ENCODE data around the gene SPON2.

SPON2 gene

DNA sequence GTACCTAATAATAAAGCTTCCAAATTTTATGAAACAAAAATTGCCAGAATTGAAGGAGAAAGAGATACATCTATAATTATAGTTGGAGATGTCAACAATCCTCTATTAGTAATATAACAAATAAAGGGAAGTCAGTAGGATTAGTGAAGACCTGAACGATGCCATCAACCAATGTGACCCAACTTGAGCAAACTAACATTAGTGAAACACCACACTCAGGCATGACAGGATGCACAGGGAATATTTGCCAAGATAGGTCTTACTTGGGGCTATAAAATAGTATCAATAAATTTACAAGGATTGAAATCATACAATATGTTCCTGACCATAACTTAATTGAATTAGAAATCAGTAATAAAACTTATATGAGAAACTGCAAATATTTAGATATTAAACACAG, 12.0 kb downstream of the SPON2 start:
- no peak overlapping the region for H3K4me3 ChIP-seq
- no peaks in the 10 kb centered on the region for H3K27me3 ChIP-seq
- DNase-seq, result no peak
- peaks cover 0 to 8% (median 0%) of the 10 kb centered on the region in 3 donors for H3K9me3 ChIP-seq
- H3K36me3 ChIP-seq, result no peaks in the 10 kb centered on the region
- peaks cover 0 to 4% (median 2%) of the 10 kb centered on the region in 4 donors for H3K4me1 ChIP-seq
- intact Hi-C loops (cut with DNase I; ENCODE audit: low total_unique reads), result loop anchor here (10.0 kb wide), 1 partner anchor 184 kb away; the partner anchor contains the start of gene UVSSA
- H3K27ac ChIP-seq, result no peak overlapping the region
- TF ChIP-seq, protein P1, sequence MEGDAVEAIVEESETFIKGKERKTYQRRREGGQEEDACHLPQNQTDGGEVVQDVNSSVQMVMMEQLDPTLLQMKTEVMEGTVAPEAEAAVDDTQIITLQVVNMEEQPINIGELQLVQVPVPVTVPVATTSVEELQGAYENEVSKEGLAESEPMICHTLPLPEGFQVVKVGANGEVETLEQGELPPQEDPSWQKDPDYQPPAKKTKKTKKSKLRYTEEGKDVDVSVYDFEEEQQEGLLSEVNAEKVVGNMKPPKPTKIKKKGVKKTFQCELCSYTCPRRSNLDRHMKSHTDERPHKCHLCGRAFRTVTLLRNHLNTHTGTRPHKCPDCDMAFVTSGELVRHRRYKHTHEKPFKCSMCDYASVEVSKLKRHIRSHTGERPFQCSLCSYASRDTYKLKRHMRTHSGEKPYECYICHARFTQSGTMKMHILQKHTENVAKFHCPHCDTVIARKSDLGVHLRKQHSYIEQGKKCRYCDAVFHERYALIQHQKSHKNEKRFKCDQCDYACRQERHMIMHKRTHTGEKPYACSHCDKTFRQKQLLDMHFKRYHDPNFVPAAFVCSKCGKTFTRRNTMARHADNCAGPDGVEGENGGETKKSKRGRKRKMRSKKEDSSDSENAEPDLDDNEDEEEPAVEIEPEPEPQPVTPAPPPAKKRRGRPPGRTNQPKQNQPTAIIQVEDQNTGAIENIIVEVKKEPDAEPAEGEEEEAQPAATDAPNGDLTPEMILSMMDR (IDR thresholded peaks at IDR 0.05), result no peak

DNA sequence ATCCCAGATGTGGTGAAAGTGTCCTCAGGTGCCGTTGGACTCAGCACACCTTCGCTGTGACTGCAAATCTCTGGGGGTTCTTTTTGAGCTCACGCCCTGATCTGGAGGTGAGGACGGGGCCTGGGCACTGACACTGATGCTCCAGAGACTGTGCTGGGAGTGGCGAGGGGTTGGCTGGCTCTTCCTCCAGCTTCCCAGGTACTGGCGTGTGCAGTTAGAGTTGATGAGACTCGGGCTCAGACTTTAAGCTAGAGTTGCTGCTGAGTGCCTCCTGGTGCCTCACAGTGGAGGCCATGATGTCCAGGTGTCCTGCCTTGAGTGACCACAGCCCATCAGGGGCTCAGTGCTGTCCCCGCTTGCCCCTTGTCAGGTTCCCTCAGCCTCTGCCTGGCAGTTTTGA, 16.3 kb downstream of the SPON2 start:
- TF ChIP-seq, protein P1 (IDR thresholded peaks at IDR 0.05), result no peak
- H3K4me3 ChIP-seq, result no peak overlapping the region
- no peaks in the 10 kb centered on the region for H3K27me3 ChIP-seq
- H3K4me1 ChIP-seq, result peaks cover 0 to 22% (median 15%) of the 10 kb centered on the region in 4 donors
- H3K36me3 ChIP-seq, result no peaks in the 10 kb centered on the region
- H3K27ac ChIP-seq, result peak overlapping the region; percentile 78 to 89
- no peak for DNase-seq
- peaks cover 0 to 8% (median 0%) of the 10 kb centered on the region in 3 donors for H3K9me3 ChIP-seq
- intact Hi-C loops (cut with DNase I; ENCODE audit: low total_unique reads), result no loop called here

DNA sequence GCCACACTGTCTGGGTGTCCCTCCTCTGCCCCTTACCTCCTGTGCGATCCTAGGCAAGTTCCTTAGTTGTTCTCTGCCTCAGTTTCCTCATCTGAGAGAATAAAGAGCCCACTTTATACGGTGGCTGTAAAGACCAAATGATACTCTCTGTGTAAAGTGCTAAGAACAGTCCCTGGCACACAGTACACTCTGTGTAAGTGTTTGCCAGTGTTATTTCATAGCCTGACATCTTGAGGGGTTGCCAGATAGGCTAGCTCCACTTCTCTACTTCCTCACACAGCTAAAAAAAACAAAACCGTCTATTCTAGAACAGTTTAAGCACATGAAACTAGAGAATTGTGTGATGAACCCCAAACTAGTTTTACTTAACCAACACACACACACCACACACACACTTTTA, 17.1 kb downstream of the SPON2 start:
- Histone ChIP-seq H3K27me3 (no peaks in the 10 kb centered on the region), H3K36me3 (no peaks in the 10 kb centered on the region), H3K27ac (peak overlapping the region; percentile 78 to 89), H3K4me3 (peak overlapping the region; percentile 41), H3K4me1 (peaks cover 0 to 22% (median 15%) of the 10 kb centered on the region in 4 donors), H3K9me3 (peaks cover 0 to 8% (median 0%) of the 10 kb centered on the region in 3 donors)
- intact Hi-C loops (cut with DNase I; ENCODE audit: low total_unique reads), result no loop called here
- TF ChIP-seq, protein P1 (IDR thresholded peaks at IDR 0.05), result no peak
- DNase-seq, result no peak

DNA sequence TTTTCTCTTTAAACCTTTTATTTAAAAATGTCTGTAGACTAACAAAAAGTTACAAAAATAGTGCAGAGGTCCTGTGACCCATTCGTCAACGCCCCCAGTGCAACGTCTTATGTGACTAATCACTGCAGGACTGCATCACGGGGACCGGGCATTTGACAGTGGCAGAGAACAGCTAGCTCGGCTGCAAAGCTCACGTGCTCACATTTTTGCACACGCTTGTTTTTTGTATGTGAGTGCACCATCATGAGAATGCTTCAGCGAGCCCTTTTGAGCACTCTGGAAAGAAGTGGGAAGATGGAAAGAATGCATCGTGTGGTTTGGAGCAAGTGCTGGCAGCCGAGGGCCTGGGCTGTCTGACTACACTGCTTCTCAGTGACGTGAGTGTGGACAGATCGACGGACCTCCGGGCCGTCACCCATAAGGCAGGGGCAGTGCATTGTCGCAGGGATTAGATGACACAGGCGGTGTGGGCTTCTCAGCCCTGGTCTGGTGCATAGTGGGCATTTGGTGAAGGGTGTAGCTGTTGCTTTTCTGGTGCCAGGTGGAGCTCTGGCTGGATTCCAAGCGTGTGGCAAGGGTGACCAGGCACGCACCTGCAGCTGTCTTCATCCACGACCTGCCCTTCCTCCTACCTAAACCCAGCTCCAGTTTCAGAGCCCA, 17.7 kb downstream of the SPON2 start:
- Histone ChIP-seq H3K27ac (peak overlapping the region; percentile 78 to 89), H3K9me3 (peaks cover 0 to 8% (median 0%) of the 10 kb centered on the region in 3 donors), H3K4me1 (peaks cover 0 to 22% (median 15%) of the 10 kb centered on the region in 4 donors), H3K36me3 (no peaks in the 10 kb centered on the region), H3K4me3 (peak overlapping the region; percentile 41), H3K27me3 (no peaks in the 10 kb centered on the region)
- DNase-seq, result peak; percentile 82 to 95
- TF ChIP-seq, protein P1 (IDR thresholded peaks at IDR 0.05), result no peak
- intact Hi-C loops (cut with DNase I; ENCODE audit: low total_unique reads), result no loop called here

DNA sequence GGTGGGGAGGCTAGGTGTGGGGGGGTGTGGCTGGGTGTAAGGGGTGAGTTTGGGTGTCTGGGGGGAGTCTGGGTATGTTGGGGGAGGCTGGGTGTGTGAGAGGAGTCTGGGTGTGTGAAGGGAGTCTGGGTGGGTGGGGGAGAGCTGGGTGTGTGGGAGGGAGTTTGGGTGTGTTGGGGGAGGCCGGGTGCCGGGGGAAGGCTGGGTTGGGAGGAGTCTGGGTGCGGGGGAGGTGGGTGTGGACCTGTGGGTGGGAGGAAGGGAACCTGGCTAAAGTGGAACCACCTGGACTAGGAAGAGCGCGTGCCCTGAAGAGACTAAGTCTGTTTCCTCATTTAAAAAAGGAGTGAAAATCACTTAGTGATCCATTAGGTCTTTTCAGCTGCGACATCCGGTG, 18.3 kb downstream of the SPON2 start:
- Histone ChIP-seq H3K27me3 (no peaks in the 10 kb centered on the region), H3K4me3 (peak overlapping the region; percentile 41), H3K4me1 (peaks cover 0 to 22% (median 15%) of the 10 kb centered on the region in 4 donors), H3K27ac (peak overlapping the region; percentile 78 to 89), H3K9me3 (peaks cover 0 to 8% (median 0%) of the 10 kb centered on the region in 3 donors), H3K36me3 (no peaks in the 10 kb centered on the region)
- intact Hi-C loops (cut with DNase I; ENCODE audit: low total_unique reads), result no loop called here
- peak in 1 of 2 donors; percentile 68 for DNase-seq
- TF ChIP-seq, protein P1 (IDR thresholded peaks at IDR 0.05), result no peak
